AG10803 (cell line): ENCODE data around the gene CD79A.

ENCODE experiments used
- DNase-seq: peaks from one replicate; pipeline ENCODE4 v3.0.0; 2010; ENCODE audit warnings: low read depth
- H3K4me3 ChIP-seq: 2 replicates; pipeline ENCODE4 v1.5.1; 2011; ENCODE audit warnings: mild to moderate bottlenecking, low read length, control low read depth
- TF ChIP-seq, protein P1 (sequence below): conservative IDR thresholded peaks from 2 replicates; pipeline ENCODE4 v1.5.1; 2011; ENCODE audit warnings: mild to moderate bottlenecking, low read length, control low read depth, inconsistent platforms

CD79A gene

GRCh38 chr19:41922585-41922984, 45.5 kb downstream of the CD79A start:
- no peak overlapping the region for H3K4me3 ChIP-seq
- no peak for DNase-seq
- TF ChIP-seq, protein P1, sequence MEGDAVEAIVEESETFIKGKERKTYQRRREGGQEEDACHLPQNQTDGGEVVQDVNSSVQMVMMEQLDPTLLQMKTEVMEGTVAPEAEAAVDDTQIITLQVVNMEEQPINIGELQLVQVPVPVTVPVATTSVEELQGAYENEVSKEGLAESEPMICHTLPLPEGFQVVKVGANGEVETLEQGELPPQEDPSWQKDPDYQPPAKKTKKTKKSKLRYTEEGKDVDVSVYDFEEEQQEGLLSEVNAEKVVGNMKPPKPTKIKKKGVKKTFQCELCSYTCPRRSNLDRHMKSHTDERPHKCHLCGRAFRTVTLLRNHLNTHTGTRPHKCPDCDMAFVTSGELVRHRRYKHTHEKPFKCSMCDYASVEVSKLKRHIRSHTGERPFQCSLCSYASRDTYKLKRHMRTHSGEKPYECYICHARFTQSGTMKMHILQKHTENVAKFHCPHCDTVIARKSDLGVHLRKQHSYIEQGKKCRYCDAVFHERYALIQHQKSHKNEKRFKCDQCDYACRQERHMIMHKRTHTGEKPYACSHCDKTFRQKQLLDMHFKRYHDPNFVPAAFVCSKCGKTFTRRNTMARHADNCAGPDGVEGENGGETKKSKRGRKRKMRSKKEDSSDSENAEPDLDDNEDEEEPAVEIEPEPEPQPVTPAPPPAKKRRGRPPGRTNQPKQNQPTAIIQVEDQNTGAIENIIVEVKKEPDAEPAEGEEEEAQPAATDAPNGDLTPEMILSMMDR: no peak

- TF ChIP-seq, protein P1: no peak
- no peak for DNase-seq
- H3K4me3 ChIP-seq: no peak overlapping the region
Measured at GRCh38 chr19:41923045-41923788, 46.1 kb downstream of the CD79A start.

GRCh38 chr19:41924151-41925145, 47.4 kb downstream of the CD79A start:
- DNase-seq: no peak
- H3K4me3 ChIP-seq: no peak overlapping the region
- TF ChIP-seq, protein P1: no peak

DNA sequence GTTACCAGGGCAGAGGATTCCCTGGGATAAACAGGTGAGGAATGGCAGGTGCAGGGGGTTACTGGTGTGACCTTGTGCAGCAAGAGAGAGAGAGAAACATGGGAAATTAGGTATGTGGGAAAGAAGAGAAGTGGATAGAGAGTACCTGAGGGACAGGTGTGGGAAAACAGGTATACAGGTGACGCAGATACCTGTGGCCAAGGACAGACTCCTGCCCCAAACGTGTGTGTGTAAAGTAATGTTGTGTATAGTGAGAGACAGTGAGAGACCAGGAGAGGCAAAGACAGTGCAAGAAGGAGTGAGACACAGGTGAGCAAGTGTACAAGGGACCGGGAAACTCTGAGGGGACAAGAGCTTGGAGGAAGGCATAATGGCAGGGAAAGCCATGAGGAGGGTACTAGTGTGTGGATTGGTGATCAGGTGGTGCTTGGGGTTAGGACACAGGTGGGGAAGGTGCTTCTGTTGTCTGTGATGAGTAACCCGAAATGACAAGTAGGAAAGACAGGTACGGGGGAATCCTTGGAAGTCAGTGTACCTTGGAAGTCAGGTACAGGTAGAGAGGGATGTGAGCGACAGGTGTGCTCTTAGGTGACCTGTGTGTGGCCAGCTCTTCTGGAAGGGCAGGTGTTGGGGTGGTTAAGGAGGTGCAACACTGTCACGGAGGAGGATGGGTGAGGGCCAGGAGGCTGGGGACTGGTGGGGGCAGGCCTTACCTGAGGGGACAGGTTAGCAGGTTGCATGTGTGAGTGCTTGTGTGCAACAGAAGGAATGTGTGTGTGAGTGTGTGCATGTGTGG, 48.3 kb downstream of the CD79A start:
- H3K4me3 ChIP-seq: no peak overlapping the region
- no peak for DNase-seq
- TF ChIP-seq, protein P1: no peak

DNA sequence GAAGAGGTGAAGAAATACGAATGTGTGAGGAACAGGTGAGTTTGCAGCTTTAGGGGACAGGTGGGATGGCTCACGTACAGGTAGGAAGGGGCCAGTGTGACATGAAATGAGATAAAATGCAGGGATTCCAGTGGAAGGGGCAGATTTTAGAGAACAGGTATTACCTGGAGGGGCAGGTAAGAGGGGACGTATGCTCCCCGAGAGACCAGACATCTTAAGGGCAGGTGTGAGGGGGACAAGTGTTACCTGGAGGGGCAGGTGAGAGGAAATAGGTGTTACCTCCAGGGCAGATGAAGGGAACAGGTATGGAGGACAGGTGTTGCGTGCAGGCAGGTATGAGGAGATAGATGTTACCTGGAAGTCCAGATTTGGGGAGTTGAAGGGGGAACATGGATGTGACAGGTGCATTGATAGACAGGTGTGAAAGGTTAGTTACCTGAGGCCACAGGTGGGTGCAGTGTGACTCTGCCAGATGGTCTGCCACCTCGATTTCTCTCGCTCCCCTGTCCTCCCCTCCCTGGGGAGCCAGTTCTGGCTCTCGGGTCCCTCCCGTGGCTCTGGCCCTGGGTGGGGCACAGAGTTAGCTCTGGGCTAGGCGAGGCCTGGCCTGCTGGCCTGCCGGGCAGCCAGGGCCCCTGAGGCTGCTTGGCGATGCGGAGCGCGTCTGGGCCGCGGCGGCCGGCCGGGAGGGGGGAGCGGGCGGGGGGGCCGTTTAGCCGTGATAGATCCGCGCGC, 49.1 kb downstream of the CD79A start:
- H3K4me3 ChIP-seq: no peak overlapping the region
- DNase-seq: no peak
- TF ChIP-seq, protein P1: no peak

GRCh38 chr19:41926763-41927496, 49.9 kb downstream of the CD79A start:
- H3K4me3 ChIP-seq: no peak overlapping the region
- no peak for DNase-seq
- TF ChIP-seq, protein P1: no peak
